Measurements from ENCODE around the gene REV1. TPM values are rescaled to one million over a fixed set of nuclear protein-coding genes. Genes with fewer than 3 reads are reported as not detected.

Gene REV1
- total RNA-seq, 3 donors from 2014 or later: 40.8 to 89.1 (median 78.0) TPM

- intact Hi-C loops (cut with DNase I; ENCODE audit: low total_unique reads): no loop called here
- no peak overlapping the region for H3K27ac ChIP-seq
- TF ChIP-seq CTCF (IDR thresholded peaks at IDR 0.05) (no peak), POLR2AphosphoS5 (IDR thresholded peaks at IDR 0.05) (no peak), POLR2A (IDR thresholded peaks at IDR 0.05) (no peak)
- H3K27me3 ChIP-seq: no peaks in the 10 kb centered on the region
- no peaks in the 10 kb centered on the region for H3K36me3 ChIP-seq
- DNase-seq (ENCODE audit: low spot score in 2 of 2): no peak
- no peak overlapping the region for H3K4me3 ChIP-seq
- no peaks in the 10 kb centered on the region for H3K9me3 ChIP-seq
- no peaks in the 10 kb centered on the region for H3K4me1 ChIP-seq
Observed at GRCh38 chr2:99414566-99414965, 75.3 kb downstream of the REV1 start.

- H3K36me3 ChIP-seq: peaks cover 3% of the 10 kb centered on the region
- H3K27me3 ChIP-seq: no peaks in the 10 kb centered on the region
- intact Hi-C loops (cut with DNase I; ENCODE audit: low total_unique reads): no loop called here
- TF ChIP-seq CTCF (IDR thresholded peaks at IDR 0.05) (no peak), POLR2AphosphoS5 (IDR thresholded peaks at IDR 0.05) (no peak), POLR2A (IDR thresholded peaks at IDR 0.05) (no peak)
- no peak overlapping the region for H3K27ac ChIP-seq
- no peaks in the 10 kb centered on the region for H3K4me1 ChIP-seq
- no peaks in the 10 kb centered on the region for H3K9me3 ChIP-seq
- no peak for DNase-seq (ENCODE audit: low spot score in 2 of 2)
- no peak overlapping the region for H3K4me3 ChIP-seq
Observed at GRCh38 chr2:99410276-99410675, 79.5 kb downstream of the REV1 start.

- peaks cover 7% of the 10 kb centered on the region for H3K36me3 ChIP-seq
- H3K4me1 ChIP-seq: no peaks in the 10 kb centered on the region
- TF ChIP-seq POLR2AphosphoS5 (IDR thresholded peaks at IDR 0.05): no peak
- TF ChIP-seq POLR2A (IDR thresholded peaks at IDR 0.05): no peak
- no peak for TF ChIP-seq CTCF (IDR thresholded peaks at IDR 0.05)
- no peaks in the 10 kb centered on the region for H3K9me3 ChIP-seq
- no peak overlapping the region for H3K27ac ChIP-seq
- no peak overlapping the region for H3K4me3 ChIP-seq
- intact Hi-C loops (cut with DNase I; ENCODE audit: low total_unique reads): no loop called here
- H3K27me3 ChIP-seq: no peaks in the 10 kb centered on the region
- DNase-seq (ENCODE audit: low spot score in 2 of 2): no peak
Observed at GRCh38 chr2:99406137-99406536, 83.7 kb downstream of the REV1 start.

GRCh38 chr2:99404797-99405669, 84.8 kb downstream of the REV1 start:
- peak overlapping the region; percentile 48 to 60 for H3K27ac ChIP-seq
- intact Hi-C loops (cut with DNase I; ENCODE audit: low total_unique reads): no loop called here
- H3K4me3 ChIP-seq: no peak overlapping the region
- peaks cover 10% of the 10 kb centered on the region for H3K36me3 ChIP-seq
- no peaks in the 10 kb centered on the region for H3K4me1 ChIP-seq
- no peaks in the 10 kb centered on the region for H3K27me3 ChIP-seq
- H3K9me3 ChIP-seq: no peaks in the 10 kb centered on the region
- TF ChIP-seq POLR2AphosphoS5 (IDR thresholded peaks at IDR 0.05) (no peak), CTCF (IDR thresholded peaks at IDR 0.05) (no peak), POLR2A (IDR thresholded peaks at IDR 0.05) (no peak)
- DNase-seq (ENCODE audit: low spot score in 2 of 2): no peak

- Histone ChIP-seq H3K36me3 (peaks cover 10% of the 10 kb centered on the region), H3K9me3 (no peaks in the 10 kb centered on the region), H3K4me3 (no peak overlapping the region), H3K4me1 (no peaks in the 10 kb centered on the region), H3K27ac (peak overlapping the region; percentile 48 to 60), H3K27me3 (no peaks in the 10 kb centered on the region)
- TF ChIP-seq CTCF (IDR thresholded peaks at IDR 0.05) (no peak), POLR2A (IDR thresholded peaks at IDR 0.05) (no peak)
- DNase-seq (ENCODE audit: low spot score in 2 of 2): no peak
- intact Hi-C loops (cut with DNase I; ENCODE audit: low total_unique reads): no loop called here
Observed at GRCh38 chr2:99404039-99404796, 85.6 kb downstream of the REV1 start.
